NCI-H526 (cell line): Measurements from ENCODE around the gene GRM7.

ENCODE experiments used
- DNase-seq, 2 experiments: peaks; one replicate each; lab custom pipeline; 2025; lab: John Stamatoyannopoulos, UW

The GRM7 gene

GRCh38 chr3:7241584-7242302, 380.8 kb downstream of the GRM7 start:
- DNase-seq = no peak

- DNase-seq = no peak
Measured at GRCh38 chr3:7242303-7242635, 381.4 kb downstream of the GRM7 start.

GRCh38 chr3:7249493-7250076, 388.7 kb downstream of the GRM7 start:
- DNase-seq = no peak

DNA sequence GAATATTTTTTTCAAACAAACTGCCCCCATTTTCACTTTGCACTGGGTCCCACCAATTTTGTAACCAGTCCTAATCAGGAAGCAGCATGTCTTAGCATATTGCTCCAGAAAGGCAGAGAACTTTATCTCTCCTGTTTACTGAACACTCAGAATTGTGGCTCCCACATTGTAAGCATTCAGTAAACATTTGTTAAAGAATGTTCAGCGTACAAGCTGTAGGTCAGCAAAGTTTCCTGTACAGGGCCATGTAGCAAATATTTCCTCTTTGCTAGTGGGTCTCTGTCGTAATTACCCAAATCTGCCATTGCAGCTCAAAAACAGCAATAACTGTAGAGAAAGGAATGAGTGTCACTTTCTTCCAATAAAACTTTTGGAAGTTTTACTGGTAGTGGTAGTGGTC, 393.3 kb downstream of the GRM7 start:
- DNase-seq = no peak

DNA sequence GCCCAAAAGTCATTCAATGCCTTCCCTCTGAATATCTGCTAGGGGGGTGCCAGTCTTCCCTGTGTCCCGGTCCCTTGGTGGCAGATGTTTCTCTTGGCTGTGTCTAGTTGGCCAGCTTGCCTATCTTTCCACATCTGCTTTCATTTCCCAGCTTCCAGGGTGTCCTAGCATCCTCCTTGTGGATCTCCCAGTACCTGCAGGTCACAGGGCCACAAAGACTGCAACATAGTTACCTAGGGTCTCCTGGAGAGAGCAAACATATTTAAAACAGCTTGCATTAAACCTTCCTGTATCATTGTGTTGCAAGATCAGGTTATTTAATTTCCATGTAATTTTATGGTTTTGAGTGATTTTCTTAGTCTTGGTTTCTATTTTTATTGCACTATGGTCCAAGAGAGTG, 400.1 kb downstream of the GRM7 start:
- no peak for DNase-seq

GRCh38 chr3:7263347-7264195, 402.7 kb downstream of the GRM7 start:
- no peak for DNase-seq

DNA sequence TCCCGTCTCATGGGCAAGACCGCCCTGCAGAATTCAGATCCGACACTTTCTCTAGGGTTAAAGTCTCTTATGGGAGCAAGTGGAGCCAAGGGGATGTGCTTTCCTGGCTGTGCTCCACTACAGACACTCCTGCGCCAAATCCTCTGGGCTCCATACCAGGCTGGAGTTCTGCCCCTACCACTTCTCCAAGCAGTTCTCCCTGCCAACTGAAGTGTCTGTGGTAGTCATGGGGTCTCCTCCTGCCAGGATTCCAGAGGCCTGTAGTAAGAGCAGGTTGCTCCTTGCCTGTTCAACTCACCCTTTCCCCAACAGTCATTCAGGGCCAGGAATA, 403.2 kb downstream of the GRM7 start:
- no peak for DNase-seq

GRCh38 chr3:7265736-7266135, 404.8 kb downstream of the GRM7 start:
- no peak for DNase-seq

- DNase-seq = no peak
Measured at GRCh38 chr3:7266551-7266950, 405.6 kb downstream of the GRM7 start.

DNA sequence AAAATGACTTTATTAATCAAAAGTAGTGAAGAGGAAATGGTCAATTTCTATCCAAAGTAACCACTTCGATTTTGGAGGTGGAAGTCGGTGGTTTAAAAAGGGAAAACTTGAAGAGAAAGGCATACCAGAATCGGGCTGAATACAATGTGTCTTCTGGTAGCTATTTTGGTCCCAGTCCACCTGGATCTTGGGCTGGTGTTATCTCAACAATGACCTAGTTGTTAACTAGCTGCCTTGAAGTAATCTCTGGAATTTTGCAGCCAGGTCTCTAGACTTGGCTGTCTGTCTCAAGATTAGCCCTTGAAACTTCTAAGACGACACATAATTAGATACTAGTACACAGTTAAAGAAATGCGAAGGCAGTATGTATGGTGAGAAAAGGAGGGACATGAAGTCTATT, 409.8 kb downstream of the GRM7 start:
- no peak for DNase-seq

DNA sequence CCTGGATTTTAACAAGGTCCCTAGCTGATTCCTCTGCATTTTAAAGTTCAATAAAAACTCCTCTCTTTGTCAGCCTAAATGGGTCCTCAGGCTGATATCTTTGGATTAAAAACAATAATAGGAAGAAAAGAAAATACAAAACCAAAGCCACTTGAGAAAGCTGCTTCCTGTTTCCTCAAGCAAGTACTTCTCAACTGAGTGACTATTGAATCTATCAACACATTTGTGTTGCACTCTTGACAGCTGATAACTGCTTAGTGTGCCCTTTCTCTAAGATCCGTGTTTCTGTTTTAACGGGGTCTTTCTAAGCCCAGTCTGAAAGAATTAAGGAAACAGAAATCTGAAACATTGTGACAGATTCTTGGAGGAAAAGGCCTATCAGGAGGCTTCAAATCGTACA, 410.7 kb downstream of the GRM7 start:
- no peak for DNase-seq

- DNase-seq = no peak
Measured at GRCh38 chr3:7272203-7272602, 411.3 kb downstream of the GRM7 start.

DNA sequence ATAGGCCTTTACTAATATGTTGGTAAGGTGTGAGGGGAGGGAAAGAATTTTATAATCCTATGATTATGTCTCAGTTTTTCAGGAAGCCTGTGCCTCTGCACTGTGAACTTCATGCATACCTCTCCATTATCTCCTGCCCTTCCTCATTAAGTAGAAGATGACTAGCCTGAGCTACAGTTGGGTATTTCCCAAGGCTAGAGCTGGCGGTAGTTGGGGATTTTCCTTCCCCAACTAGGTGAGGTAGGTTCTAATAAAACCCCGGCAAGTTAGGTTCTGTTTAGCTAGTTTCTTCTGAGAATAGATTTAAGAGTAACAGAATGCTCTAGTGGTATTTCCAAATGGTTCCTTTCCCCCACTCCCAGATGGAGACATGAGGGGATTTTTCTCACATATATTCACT, 414.5 kb downstream of the GRM7 start:
- DNase-seq = no peak

- no peak for DNase-seq
Measured at GRCh38 chr3:7280318-7280717, 419.4 kb downstream of the GRM7 start.

DNA sequence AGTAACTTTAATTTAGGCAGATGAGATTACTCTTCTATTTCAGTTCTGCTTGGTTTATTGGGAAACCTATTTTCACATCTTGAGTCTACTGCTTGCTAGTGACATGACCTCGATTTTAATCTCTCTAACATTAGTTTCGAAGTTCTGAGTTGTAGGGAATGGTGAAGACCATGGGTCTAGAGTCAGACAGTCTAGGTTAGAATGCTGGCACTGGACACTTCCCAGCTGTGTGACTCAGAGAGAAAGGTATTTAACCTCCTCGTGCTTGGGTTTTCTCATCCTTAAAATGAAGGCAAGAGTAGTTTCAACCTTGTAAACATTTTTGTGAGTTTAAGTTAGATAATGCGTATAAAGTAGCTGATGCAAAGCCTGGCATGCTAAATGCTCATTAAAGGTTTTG, 422.1 kb downstream of the GRM7 start:
- no peak for DNase-seq

GRCh38 chr3:7285505-7285904, 424.6 kb downstream of the GRM7 start:
- peak in 1 of 2 experiments; percentile 45 for DNase-seq

DNA sequence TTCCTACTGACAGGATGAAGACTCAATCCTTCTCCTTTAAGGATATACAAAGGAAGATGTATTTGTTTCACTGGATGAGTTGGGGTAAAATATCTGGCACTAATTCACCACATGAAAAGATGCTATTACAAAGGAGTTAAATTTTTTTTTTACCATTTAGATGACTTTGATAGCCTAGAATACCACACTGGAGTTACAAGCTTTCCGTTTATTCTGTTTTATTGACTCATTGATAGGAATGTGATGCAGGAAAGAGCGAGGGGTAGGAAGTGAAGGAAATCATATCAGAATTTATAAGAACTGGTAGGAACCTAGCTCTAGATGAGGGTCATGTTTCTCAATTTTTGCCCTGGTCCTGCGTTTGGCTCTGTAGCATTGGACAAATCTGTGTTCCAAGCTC, 427.2 kb downstream of the GRM7 start:
- DNase-seq = no peak

DNA sequence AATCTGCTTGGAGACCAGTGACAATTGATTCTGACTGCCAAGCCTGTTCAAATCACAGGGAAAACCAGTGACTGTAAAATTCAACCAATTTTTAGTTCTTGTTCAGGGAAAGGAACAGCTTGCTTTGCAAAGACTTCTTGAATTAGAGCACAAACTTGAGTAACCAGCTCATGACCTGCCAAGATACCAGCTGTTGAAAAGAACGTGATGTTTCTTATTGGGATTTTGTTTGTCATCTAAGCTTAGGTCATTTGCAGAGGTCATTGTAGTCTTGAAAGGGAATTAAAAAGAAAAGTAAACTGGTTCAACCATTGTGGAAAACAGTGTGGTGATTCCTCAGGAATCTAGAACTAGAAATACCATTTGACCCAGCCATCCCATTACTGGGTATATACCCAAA, 428.2 kb downstream of the GRM7 start:
- DNase-seq = no peak

- no peak for DNase-seq
Measured at GRCh38 chr3:7290077-7290825, 429.3 kb downstream of the GRM7 start.

- no peak for DNase-seq
Measured at GRCh38 chr3:7292362-7292761, 431.4 kb downstream of the GRM7 start.

DNA sequence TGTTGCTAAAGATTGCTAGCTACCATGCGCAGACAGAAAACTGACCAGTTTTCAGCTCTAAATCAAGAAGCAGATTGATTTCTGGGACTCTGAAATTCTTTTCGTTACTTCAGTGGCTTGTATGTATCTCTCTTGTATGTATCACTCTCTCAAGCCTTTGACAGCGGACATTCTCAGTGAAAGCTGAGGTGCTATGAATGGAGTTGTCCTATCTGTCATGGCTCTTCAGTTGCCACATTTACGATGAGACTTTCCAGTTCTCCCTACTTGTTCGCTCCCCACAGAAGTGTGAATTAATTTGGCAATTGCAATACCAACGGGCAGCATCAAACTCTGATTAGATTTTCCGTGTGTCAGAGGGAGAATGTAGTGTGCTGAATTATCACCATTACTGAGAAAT, 432.4 kb downstream of the GRM7 start:
- DNase-seq = no peak

- DNase-seq = no peak
Measured at GRCh38 chr3:7305561-7305960, 444.6 kb downstream of the GRM7 start.

GRCh38 chr3:7306901-7307300, 446.0 kb downstream of the GRM7 start:
- DNase-seq = no peak
